HL-60 (cell line): Measurements from ENCODE around the gene TGM4.
A peak's percentile ranks its signal among the peaks of the same experiment; 100 is the strongest.

Experiments
- DNase-seq, 2 experiments: peaks; one replicate each; pipeline ENCODE4 v3.0.0-alpha.2; 2010 to 2020; ENCODE audit warnings: low read depth in 1 of 2, low spot score in 1 of 2
- H3K27ac ChIP-seq: fragments of 250-450 bp; sonication (Bioruptor Pico); replicated peaks from 2 replicates; pipeline ENCODE4 v1.5.1; 2020; ENCODE audit warnings: mild to moderate bottlenecking, moderate library complexity
- H3K27me3 ChIP-seq: fragments of 250-450 bp; sonication (Bioruptor Pico); 2 replicates; pipeline ENCODE4 v1.5.1; 2021; ENCODE audit warnings: mild to moderate bottlenecking, moderate library complexity; ENCODE audit not compliant: insufficient read depth, poor library complexity, severe bottlenecking
- H3K4me3 ChIP-seq: replicated peaks from 2 replicates; pipeline ENCODE4 v1.5.1; 2011; ENCODE audit warnings: mild to moderate bottlenecking, control low read depth, low read length; ENCODE audit not compliant: insufficient read depth
- GABPA ChIP-seq: IDR thresholded peaks from 2 replicates; pipeline ENCODE4 v1.6.1; 2012; ENCODE audit warnings: low read depth
- POLR2AphosphoS5 ChIP-seq: IDR thresholded peaks from 2 replicates; pipeline ENCODE4 v1.6.1; 2012; ENCODE audit warnings: low read depth
- SPI1 ChIP-seq: IDR thresholded peaks from 2 replicates; pipeline ENCODE4 v1.6.1; 2012; ENCODE audit warnings: low read depth, mild to moderate bottlenecking, borderline replicate concordance
- TF ChIP-seq, protein P1 (sequence below): IDR thresholded peaks from 2 replicates; pipeline ENCODE4 v1.6.1; 2012; ENCODE audit warnings: low read depth; ENCODE audit not compliant: insufficient replicate concordance
- TF ChIP-seq, protein P2 (sequence below): IDR thresholded peaks from one replicate; pipeline ENCODE4 v1.5.1; 2011; ENCODE audit warnings: low read length, control low read depth, inconsistent platforms; ENCODE audit not compliant: insufficient read depth

The TGM4 gene

DNA sequence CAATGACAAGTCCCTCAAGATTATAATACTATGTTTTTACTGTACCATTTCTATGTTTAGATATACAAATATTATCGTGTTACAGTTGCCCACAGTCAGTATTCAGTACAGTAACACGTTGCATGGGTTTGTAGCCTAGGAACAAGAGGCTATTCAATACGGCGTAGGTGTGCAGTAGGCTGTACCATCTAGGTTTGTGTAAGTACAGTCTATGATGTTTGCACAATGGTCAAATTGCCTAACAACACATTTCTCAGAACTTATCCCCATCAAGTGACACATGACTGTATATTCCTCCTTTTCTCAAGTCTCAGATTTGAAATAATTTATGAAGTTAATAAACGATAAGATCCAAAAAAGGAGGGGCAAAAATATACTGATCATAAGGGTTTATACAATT, 79.9 kb downstream of the TGM4 start:
- DNase-seq = peak; percentile 42 to 44
- TF ChIP-seq GABPA (no peak), SPI1 (no peak), POLR2AphosphoS5 (no peak)
- TF ChIP-seq, protein P1, sequence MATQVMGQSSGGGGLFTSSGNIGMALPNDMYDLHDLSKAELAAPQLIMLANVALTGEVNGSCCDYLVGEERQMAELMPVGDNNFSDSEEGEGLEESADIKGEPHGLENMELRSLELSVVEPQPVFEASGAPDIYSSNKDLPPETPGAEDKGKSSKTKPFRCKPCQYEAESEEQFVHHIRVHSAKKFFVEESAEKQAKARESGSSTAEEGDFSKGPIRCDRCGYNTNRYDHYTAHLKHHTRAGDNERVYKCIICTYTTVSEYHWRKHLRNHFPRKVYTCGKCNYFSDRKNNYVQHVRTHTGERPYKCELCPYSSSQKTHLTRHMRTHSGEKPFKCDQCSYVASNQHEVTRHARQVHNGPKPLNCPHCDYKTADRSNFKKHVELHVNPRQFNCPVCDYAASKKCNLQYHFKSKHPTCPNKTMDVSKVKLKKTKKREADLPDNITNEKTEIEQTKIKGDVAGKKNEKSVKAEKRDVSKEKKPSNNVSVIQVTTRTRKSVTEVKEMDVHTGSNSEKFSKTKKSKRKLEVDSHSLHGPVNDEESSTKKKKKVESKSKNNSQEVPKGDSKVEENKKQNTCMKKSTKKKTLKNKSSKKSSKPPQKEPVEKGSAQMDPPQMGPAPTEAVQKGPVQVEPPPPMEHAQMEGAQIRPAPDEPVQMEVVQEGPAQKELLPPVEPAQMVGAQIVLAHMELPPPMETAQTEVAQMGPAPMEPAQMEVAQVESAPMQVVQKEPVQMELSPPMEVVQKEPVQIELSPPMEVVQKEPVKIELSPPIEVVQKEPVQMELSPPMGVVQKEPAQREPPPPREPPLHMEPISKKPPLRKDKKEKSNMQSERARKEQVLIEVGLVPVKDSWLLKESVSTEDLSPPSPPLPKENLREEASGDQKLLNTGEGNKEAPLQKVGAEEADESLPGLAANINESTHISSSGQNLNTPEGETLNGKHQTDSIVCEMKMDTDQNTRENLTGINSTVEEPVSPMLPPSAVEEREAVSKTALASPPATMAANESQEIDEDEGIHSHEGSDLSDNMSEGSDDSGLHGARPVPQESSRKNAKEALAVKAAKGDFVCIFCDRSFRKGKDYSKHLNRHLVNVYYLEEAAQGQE = no peak
- TF ChIP-seq, protein P2, sequence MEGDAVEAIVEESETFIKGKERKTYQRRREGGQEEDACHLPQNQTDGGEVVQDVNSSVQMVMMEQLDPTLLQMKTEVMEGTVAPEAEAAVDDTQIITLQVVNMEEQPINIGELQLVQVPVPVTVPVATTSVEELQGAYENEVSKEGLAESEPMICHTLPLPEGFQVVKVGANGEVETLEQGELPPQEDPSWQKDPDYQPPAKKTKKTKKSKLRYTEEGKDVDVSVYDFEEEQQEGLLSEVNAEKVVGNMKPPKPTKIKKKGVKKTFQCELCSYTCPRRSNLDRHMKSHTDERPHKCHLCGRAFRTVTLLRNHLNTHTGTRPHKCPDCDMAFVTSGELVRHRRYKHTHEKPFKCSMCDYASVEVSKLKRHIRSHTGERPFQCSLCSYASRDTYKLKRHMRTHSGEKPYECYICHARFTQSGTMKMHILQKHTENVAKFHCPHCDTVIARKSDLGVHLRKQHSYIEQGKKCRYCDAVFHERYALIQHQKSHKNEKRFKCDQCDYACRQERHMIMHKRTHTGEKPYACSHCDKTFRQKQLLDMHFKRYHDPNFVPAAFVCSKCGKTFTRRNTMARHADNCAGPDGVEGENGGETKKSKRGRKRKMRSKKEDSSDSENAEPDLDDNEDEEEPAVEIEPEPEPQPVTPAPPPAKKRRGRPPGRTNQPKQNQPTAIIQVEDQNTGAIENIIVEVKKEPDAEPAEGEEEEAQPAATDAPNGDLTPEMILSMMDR = no peak
- H3K4me3 ChIP-seq = no peak overlapping the region
- H3K27ac ChIP-seq = peak overlapping the region; percentile 58
- no peaks in the 10 kb centered on the region for H3K27me3 ChIP-seq

DNA sequence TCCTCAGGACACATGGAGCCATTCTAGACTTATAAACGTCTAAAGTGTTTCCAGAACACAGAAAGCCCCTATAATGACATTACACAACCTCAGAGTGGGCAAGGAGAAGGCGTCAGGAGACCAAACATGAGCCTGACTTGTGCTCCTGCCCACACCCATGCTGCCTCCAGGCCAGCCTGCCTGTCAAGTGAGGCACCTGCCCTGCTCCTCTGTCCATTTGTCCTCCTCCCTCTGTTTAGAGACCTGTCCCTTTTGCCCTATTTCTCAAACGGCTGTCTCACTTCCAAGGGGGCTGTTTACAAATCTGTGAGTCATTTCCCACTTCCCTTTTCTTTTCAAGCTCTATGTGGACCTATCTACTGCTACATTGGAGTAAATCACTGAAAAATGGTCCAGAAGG, 80.6 kb downstream of the TGM4 start:
- TF ChIP-seq POLR2AphosphoS5 = no peak
- TF ChIP-seq SPI1 = peak; percentile 98
- Histone ChIP-seq H3K4me3 (no peak overlapping the region), H3K27ac (peak overlapping the region; percentile 58), H3K27me3 (no peaks in the 10 kb centered on the region)
- peak in 1 of 2 experiments; percentile 71 for DNase-seq

DNA sequence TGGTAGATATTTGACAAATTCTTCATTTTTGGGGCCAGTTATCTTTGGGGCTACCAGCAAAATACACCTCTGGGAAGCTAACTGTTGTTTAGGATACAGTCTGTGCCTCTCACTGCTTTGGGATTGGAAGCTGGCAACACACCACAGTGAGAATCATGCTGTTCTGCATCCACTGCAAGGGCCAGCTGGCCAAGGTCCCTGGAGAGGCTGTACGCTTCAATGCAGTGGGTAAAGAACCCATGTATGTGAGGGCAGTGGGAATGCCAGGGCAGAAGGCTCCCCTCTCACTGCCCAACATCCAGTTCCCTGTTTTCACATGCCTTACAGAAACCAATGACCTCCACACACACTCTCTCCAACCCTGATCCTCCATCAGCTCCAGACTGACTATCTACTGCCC, 81.5 kb downstream of the TGM4 start:
- no peak overlapping the region for H3K4me3 ChIP-seq
- DNase-seq = no peak
- no peak overlapping the region for H3K27ac ChIP-seq

DNA sequence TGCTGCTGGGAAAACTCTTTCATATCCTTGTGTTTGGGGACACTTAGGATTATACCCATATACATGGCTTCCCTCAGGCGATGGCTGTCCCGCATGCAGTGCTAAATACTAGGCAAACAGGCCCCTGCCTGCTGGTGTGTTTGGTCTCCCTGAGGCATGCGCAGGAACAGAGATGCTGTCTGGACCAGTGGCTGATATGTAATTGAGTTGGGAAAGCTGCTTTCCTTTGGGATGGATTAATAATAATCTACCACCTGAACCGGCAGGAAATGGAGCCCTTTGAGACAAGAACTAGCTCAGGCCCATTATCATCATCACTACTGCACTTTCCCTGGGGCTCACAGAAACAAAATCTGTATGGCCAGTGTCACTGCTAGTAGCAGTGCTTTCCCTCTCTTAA, 83.6 kb downstream of the TGM4 start:
- no peak for DNase-seq
- TF ChIP-seq POLR2AphosphoS5 (no peak), SPI1 (no peak), GABPA (no peak)
- TF ChIP-seq, protein P2 = no peak
- TF ChIP-seq, protein P1 = no peak

More for the DNA sequence above, 81.5 kb downstream of the TGM4 start:
- no peaks in the 10 kb centered on the region for H3K27me3 ChIP-seq
- TF ChIP-seq, protein P1 = no peak
- no peak for TF ChIP-seq SPI1
- TF ChIP-seq POLR2AphosphoS5 = no peak
- TF ChIP-seq, protein P2 = no peak
- TF ChIP-seq GABPA = no peak

More for the DNA sequence above, 83.6 kb downstream of the TGM4 start:
- Histone ChIP-seq H3K4me3 (no peak overlapping the region), H3K27me3 (no peaks in the 10 kb centered on the region), H3K27ac (no peak overlapping the region)
